A549 treated with ZK216348 at 1 μM for 4 hours (cell line): ENCODE measurements around the gene TNFRSF17. TPM values are rescaled to one million over a fixed set of nuclear protein-coding genes. Genes with fewer than 3 reads are reported as not detected.

Experiments used
- total RNA-seq: library from RNA; stranded (reverse); fragments of 200-300 nt; extraction: Qiagen RNA extraction; gene quantifications from 5 replicates; pipeline ENCODE4 v1.2.3, GENCODE V29; 2022; ENCODE audit warnings: low read depth

TNFRSF17 gene
- not detected in 5 replicates for total RNA-seq

DNA sequence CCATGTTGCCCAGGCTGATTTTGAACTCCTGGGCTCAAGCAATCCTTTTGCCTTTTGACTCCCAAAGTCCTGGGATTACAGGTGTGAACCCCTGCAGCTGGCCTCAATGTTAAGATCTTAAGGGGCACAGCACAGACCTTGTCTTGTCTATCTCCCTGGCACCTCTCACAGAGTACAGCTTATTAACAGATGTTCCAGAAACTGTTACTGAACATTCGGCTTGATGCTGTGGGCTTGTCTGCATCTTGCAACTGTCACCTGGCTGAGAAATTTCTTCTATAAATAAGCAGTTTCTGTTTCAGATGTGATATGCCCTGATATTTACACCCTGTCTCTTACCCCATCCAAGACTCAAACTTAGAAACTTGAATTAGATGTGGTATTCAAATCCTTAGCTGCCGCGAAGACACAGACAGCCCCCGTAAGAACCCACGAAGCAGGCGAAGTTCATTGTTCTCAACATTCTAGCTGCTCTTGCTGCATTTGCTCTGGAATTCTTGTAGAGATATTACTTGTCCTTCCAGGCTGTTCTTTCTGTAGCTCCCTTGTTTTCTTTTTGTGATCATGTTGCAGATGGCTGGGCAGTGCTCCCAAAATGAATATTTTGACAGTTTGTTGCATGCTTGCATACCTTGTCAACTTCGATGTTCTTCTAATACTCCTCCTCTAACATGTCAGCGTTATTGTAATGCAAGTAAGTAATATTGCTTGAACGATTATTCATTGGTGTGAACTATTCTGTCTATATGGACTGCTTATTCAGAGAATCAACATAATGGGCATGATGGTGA is at the start of gene TNFRSF17:
TSS of gene TNFRSF17 (plus strand) at position 450 of the 791 bp plus-strand sequence. CDS start at position 565, 115 bp downstream.

GRCh38 chr16:11915644-11916523 is 49.1 kb upstream of the TNFRSF17 start, which contains the start of gene GSPT1:
Gene GSPT1, minus strand, starts transcription at chr16:11915956. Its CDS starts 236 bp downstream, at chr16:11915720.

GRCh38 chr16:11941945-11942344 is 23.1 kb upstream of the TNFRSF17 start, which contains the start of gene NPIPB2:
Gene NPIPB2, minus strand, starts transcription at chr16:11942045. Its CDS starts 0 bp downstream, at chr16:11942045.

Other genes with a start within 250 kb of the TNFRSF17 start
- gene TXNDC11, start 222.4 kb upstream of the TNFRSF17 start, total RNA-seq, result 32.9 to 45.1 TPM (median 39.0 TPM) in 5 replicates
- gene ZC3H7A, start 168.0 kb upstream of the TNFRSF17 start, total RNA-seq, result 24.6 to 36.0 TPM (median 26.5 TPM) in 5 replicates
- gene RSL1D1, start 113.7 kb upstream of the TNFRSF17 start, total RNA-seq, result 208 to 344 TPM (median 220 TPM) in 5 replicates
- 176 to 245 TPM (median 196 TPM) in 5 replicates for gene GSPT1, start 49.3 kb upstream of the TNFRSF17 start, total RNA-seq
- gene NPIPB2, start 23.2 kb upstream of the TNFRSF17 start, total RNA-seq, result 1.3 to 4.1 TPM (median 2.4 TPM) in 5 replicates
- gene SNX29, start 11.5 kb downstream of the TNFRSF17 start, total RNA-seq, result 2.0 to 3.0 TPM (median 2.4 TPM) in 5 replicates